HCT116 (cell line): ENCODE data around the gene NEURL1. TPM values are rescaled to one million over a fixed set of nuclear protein-coding genes. Genes with fewer than 3 reads are reported as not detected.

Source experiments
- ATAC-seq: fragments of 200-7000 bp; cut with Tn5 transposase; 2 replicates; pipeline ENCODE4 v1.9.1; 2020; ENCODE audit warnings: mild to moderate bottlenecking, moderate library complexity
- BruUV-seq: library from RNA; stranded (reverse); fragments of 400-500 nt; replicated peaks from 2 replicates; lab custom pipeline; 2021; lab: Mats Ljungman, UMichigan
- CTCF ChIA-PET: fragments of 300-600 bp; sonication (Branson Sonifier 250); formaldehyde crosslinking; loops from one replicate; lab custom pipeline; 2021; ENCODE audit warnings: antibody characterized with exemption; lab: Charles Lee
- POLR2A ChIA-PET: fragments of 300-600, 350-600 bp; sonication (Branson Sonifier 250); formaldehyde crosslinking; loops from one replicate; lab custom pipeline; 2021; ENCODE audit warnings: antibody characterized with exemption; lab: Charles Lee
- RAD21 ChIA-PET, 2 experiments: fragments of 300-600 bp; sonication (Branson Sonifier 250); formaldehyde crosslinking; loops; one replicate each; lab custom pipeline; 2023; ENCODE audit warnings: low total read pairs in 2 of 2; ENCODE audit not compliant: uncharacterized antibody in 2 of 2, unreplicated experiment in 2 of 2, low non-redundant PET in 1 of 2; lab: Charles Lee
- DNase-seq: peaks from one replicate; pipeline ENCODE4 v3.0.0-alpha.2; 2010; ENCODE audit warnings: low read depth, low spot score
- H2AFZ ChIP-seq: fragments of 200-600 bp; shearing (Covaris generic), sonication (generic); 2 replicates; pipeline ENCODE4 v1.6.1; 2017; ENCODE audit warnings: low read depth, mixed run types, mixed read lengths, antibody characterized with exemption, low read length; ENCODE audit not compliant: poor library complexity, severe bottlenecking
- H3K27ac ChIP-seq: 2 replicates; pipeline ENCODE4 v1.5.1; 2012; ENCODE audit warnings: low read depth, low read length
- H3K27me3 ChIP-seq: fragments of 200-600 bp; sonication (generic); 2 replicates; pipeline ENCODE4 v1.6.1; 2016; ENCODE audit warnings: mixed run types, low read length, mixed read lengths; ENCODE audit not compliant: insufficient read depth
- H3K36me3 ChIP-seq, 2 experiments: fragments of 200-500 bp in 1 of 2; fragments of 200-600 bp in 1 of 2; sonication (Bioruptor generic) in 1 of 2; sonication (generic) in 1 of 2; 2 replicates each; pipeline versions ENCODE4 v1.5.1 to v1.6.1; 2014 to 2016; ENCODE audit warnings: low read length in 2 of 2, inconsistent platforms in 1 of 2, mixed read lengths in 1 of 2, mixed run types in 1 of 2; ENCODE audit not compliant: insufficient read depth in 2 of 2, control insufficient read depth in 1 of 2
- H3K4me1 ChIP-seq, 2 experiments: fragments of 200-600 bp in 1 of 2; sonication (generic) in 1 of 2; 2 replicates each; pipeline versions ENCODE4 v1.5.1 to v1.6.1; 2012 to 2017; ENCODE audit warnings: low read length in 2 of 2, inconsistent platforms in 1 of 2, mild to moderate bottlenecking in 1 of 2, mixed read lengths in 1 of 2, mixed run types in 1 of 2, moderate library complexity in 1 of 2; ENCODE audit not compliant: insufficient read depth in 2 of 2, control insufficient read depth in 1 of 2
- H3K4me2 ChIP-seq: fragments of 200-600 bp; sonication (generic); 2 replicates; pipeline ENCODE4 v1.6.1; 2017; ENCODE audit warnings: mixed run types, low read length, mixed read lengths
- H3K4me3 ChIP-seq, 2 experiments: fragments of 200-600 bp in 1 of 2; sonication (generic) in 1 of 2; replicated peaks in 1 of 2; 2 replicates each; pipeline ENCODE4 v1.5.1; 2011 to 2016; ENCODE audit warnings: low read length in 2 of 2, control low read depth in 1 of 2, low read depth in 1 of 2, mild to moderate bottlenecking in 1 of 2, mixed read lengths in 1 of 2, mixed run types in 1 of 2
- H3K79me2 ChIP-seq: fragments of 200-600 bp; sonication (generic); 2 replicates; pipeline ENCODE4 v1.6.1; 2017; ENCODE audit warnings: mild to moderate bottlenecking, mixed run types, low read length, moderate library complexity, mixed read lengths; ENCODE audit not compliant: insufficient read depth
- H3K9ac ChIP-seq: fragments of 200-600 bp; sonication (generic); 2 replicates; pipeline ENCODE4 v1.6.1; 2016; ENCODE audit warnings: low read length, mixed read lengths
- H3K9me2 ChIP-seq: fragments of 200-600 bp; sonication (generic), shearing (Covaris generic); 2 replicates; pipeline ENCODE4 v1.6.1; 2017; ENCODE audit warnings: mixed run types, mild to moderate bottlenecking, moderate library complexity; ENCODE audit not compliant: insufficient read depth
- H3K9me3 ChIP-seq, 2 experiments: fragments of 200-500 bp in 1 of 2; fragments of 200-600 bp in 1 of 2; sonication (Bioruptor generic) in 1 of 2; sonication (generic) in 1 of 2; 2 replicates each; pipeline ENCODE4 v1.6.1; 2014 to 2017; ENCODE audit warnings: low read length in 2 of 2, mixed read lengths in 2 of 2, inconsistent platforms in 1 of 2, low read depth in 1 of 2, mild to moderate bottlenecking in 1 of 2, mixed run types in 1 of 2, moderate library complexity in 1 of 2; ENCODE audit not compliant: control insufficient read depth in 1 of 2, insufficient read depth in 1 of 2
- H4K20me1 ChIP-seq: fragments of 200-600 bp; sonication (generic), shearing (Covaris generic); 2 replicates; pipeline ENCODE4 v1.6.1; 2017; ENCODE audit warnings: mixed run types, mild to moderate bottlenecking, moderate library complexity; ENCODE audit not compliant: insufficient read depth
- CEBPB ChIP-seq: IDR thresholded peaks from 2 replicates; pipeline ENCODE4 v1.6.1; 2012; ENCODE audit warnings: low read depth
- EGR1 ChIP-seq: IDR thresholded peaks from 2 replicates; pipeline ENCODE4 v1.6.1; 2012; ENCODE audit warnings: low read depth
- ELF1 ChIP-seq: IDR thresholded peaks from 2 replicates; pipeline ENCODE4 v1.6.1; 2012; ENCODE audit warnings: low read depth, borderline replicate concordance
- EZH2phosphoT487 ChIP-seq: fragments of 200-600 bp; IDR thresholded peaks from 2 replicates; pipeline ENCODE4 v1.6.1; 2018; ENCODE audit warnings: antibody characterized with exemption, borderline replicate concordance
- POLR2A ChIP-seq: IDR thresholded peaks from 2 replicates; pipeline ENCODE4 v1.7.0; 2011; ENCODE audit warnings: borderline replicate concordance; ENCODE audit not compliant: insufficient read depth, insufficient read length; ENCODE audit errors: extremely low read depth
- POLR2AphosphoS5 ChIP-seq: IDR thresholded peaks from 2 replicates; pipeline ENCODE4 v1.6.1; 2011; ENCODE audit warnings: mild to moderate bottlenecking, low read depth, low read length, moderate library complexity
- RAD21 ChIP-seq: IDR thresholded peaks from 2 replicates; pipeline ENCODE4 v1.6.1; 2012; ENCODE audit warnings: low read depth, mild to moderate bottlenecking
- SIN3A ChIP-seq: IDR thresholded peaks from 2 replicates; pipeline ENCODE4 v1.6.1; 2012; ENCODE audit warnings: low read depth
- SRF ChIP-seq: IDR thresholded peaks from 2 replicates; pipeline ENCODE4 v1.6.1; 2012; ENCODE audit warnings: low read depth
- ZFX ChIP-seq: fragments of 450-650 bp; IDR thresholded peaks from 2 replicates; pipeline ENCODE4 v1.6.1; 2017
- ZNF274 ChIP-seq: fragments of 200-500 bp; sonication (Bioruptor generic); IDR thresholded peaks from 2 replicates; pipeline ENCODE4 v1.6.1; 2014; ENCODE audit warnings: mild to moderate bottlenecking, low read depth, low read length, inconsistent platforms
- intact Hi-C: fragments of 100-400 bp; cut with micrococcal nuclease; formaldehyde crosslinking; loops from 2 replicates; pipeline ENCODE4 v1.10.0; 2022
- total RNA-seq: library from RNA; stranded (reverse); gene quantifications from one replicate; pipeline ENCODE4 v1.2.1, GENCODE V29; 2021; ENCODE audit not compliant: unreplicated experiment
- TF ChIP-seq, protein P1 (sequence below): IDR thresholded peaks from 2 replicates; pipeline ENCODE4 v1.6.1; 2012
- TF ChIP-seq, protein P2 (sequence below), 3 experiments: fragments of 200-600 bp in 1 of 3; sonication (generic) in 1 of 3; IDR thresholded peaks in 2 of 3; conservative IDR thresholded peaks in 1 of 3; 2 replicates each; pipeline ENCODE4 v1.5.1; 2012 to 2017; ENCODE audit warnings: low read depth in 2 of 3, low read length in 2 of 3, antibody characterized with exemption in 1 of 3, borderline replicate concordance in 1 of 3, control low read depth in 1 of 3, mild to moderate bottlenecking in 1 of 3, mixed read lengths in 1 of 3, mixed run types in 1 of 3, moderate library complexity in 1 of 3; ENCODE audit not compliant: insufficient read depth in 1 of 3

Gene NEURL1
- total RNA-seq, 1 experiment from 2014 or later: 1.4 TPM

DNA sequence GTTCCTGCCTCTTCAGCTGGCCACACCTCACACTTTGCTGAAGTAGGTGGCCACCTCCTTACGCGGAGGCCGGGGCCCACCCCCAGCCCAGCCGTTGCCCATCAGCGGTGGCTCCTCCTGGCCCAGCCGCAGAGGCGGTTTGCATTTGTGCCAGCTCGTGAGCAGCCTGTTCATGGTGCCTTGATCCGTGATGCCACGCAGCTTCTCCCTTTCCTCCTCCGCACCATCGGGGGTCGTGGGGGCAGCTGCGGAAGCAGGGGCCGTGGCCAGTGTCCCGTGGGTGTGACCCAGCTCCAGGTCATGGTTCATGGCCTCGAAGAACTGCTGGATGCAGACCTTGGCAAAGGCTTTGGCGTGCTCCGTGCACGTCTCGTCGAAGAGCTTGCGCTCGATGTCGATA is 38.3 kb upstream of the NEURL1 start:
- Histone ChIP-seq H3K36me3 (no peaks in the 10 kb centered on the region), H4K20me1 (no peaks in the 10 kb centered on the region), H3K4me2 (no peak overlapping the region), H2AFZ (no peak overlapping the region), H3K9ac (no peak overlapping the region), H3K79me2 (peaks cover 2% of the 10 kb centered on the region; the same call in 1 of the 2 replicates), H3K27me3 (no peaks in the 10 kb centered on the region), H3K4me3 (no peak overlapping the region), H3K9me2 (no peaks in the 10 kb centered on the region), H3K4me1 (peaks cover 9 to 36% of the 10 kb centered on the region in 2 experiments; a peak in 3 of 4 replicates), H3K9me3 (no peaks in the 10 kb centered on the region), H3K27ac (no peak overlapping the region)
- TF ChIP-seq SRF (no peak), EGR1 (no peak), ZFX (no peak), RAD21 (no peak), SIN3A (no peak), ZNF274 (no peak), CEBPB (no peak), POLR2AphosphoS5 (no peak), POLR2A (no peak), ELF1 (no peak), EZH2phosphoT487 (no peak)
- TF ChIP-seq, protein P1, sequence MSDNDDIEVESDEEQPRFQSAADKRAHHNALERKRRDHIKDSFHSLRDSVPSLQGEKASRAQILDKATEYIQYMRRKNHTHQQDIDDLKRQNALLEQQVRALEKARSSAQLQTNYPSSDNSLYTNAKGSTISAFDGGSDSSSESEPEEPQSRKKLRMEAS: no peak
- TF ChIP-seq, protein P2, sequence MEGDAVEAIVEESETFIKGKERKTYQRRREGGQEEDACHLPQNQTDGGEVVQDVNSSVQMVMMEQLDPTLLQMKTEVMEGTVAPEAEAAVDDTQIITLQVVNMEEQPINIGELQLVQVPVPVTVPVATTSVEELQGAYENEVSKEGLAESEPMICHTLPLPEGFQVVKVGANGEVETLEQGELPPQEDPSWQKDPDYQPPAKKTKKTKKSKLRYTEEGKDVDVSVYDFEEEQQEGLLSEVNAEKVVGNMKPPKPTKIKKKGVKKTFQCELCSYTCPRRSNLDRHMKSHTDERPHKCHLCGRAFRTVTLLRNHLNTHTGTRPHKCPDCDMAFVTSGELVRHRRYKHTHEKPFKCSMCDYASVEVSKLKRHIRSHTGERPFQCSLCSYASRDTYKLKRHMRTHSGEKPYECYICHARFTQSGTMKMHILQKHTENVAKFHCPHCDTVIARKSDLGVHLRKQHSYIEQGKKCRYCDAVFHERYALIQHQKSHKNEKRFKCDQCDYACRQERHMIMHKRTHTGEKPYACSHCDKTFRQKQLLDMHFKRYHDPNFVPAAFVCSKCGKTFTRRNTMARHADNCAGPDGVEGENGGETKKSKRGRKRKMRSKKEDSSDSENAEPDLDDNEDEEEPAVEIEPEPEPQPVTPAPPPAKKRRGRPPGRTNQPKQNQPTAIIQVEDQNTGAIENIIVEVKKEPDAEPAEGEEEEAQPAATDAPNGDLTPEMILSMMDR (IDR thresholded peaks at IDR 0.05 in 2 of 3, conservative IDR thresholded peaks at IDR 0.05 in 1 of 3; ENCODE audit: borderline replicate concordance in 1 of 3, insufficient read depth in 1 of 3, low read depth in 2 of 3, low read length in 2 of 3): no peak
- POLR2A ChIA-PET: no interaction called here
- BruUV-seq: no TSS peak
- DNase-seq (no peak), ATAC-seq (no peak)
- intact Hi-C loops: no loop called here
- RAD21 ChIA-PET: no interaction called here
- CTCF ChIA-PET: no interaction called here
